GM21786 (cell line): Measurements from ENCODE around the gene WDR53.
"Not testable (repeated sequence)": the region's sequence is repeated elsewhere in the genome, so short reads cannot be mapped to it uniquely, and the experiment has no call there.

ENCODE experiments used
- ATAC-seq: cut with Tn5 transposase; IDR thresholded peaks from one replicate; pipeline ENCODE4 v1.9.1; 2021; ENCODE audit not compliant: unreplicated experiment

The WDR53 gene

DNA sequence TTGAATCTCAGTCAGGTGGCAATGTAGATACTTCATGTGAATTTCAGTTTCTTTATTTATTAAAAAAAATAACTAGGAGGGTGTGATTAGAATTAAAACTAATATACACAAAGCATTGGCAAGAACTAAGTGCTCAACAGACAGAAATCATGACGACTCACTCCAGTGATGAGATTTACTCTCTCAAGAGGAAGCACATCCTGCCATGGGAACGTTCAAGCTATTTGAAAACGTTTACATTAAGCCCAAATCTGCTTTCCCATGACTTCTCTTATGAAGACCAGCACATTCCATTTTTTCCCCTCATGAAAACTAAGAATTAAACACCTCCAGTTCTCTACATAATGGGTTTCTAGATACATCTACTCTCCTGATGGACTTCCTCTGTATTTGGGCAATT lies 8.5 kb downstream of the WDR53 start:
- ATAC-seq, result no peak

DNA sequence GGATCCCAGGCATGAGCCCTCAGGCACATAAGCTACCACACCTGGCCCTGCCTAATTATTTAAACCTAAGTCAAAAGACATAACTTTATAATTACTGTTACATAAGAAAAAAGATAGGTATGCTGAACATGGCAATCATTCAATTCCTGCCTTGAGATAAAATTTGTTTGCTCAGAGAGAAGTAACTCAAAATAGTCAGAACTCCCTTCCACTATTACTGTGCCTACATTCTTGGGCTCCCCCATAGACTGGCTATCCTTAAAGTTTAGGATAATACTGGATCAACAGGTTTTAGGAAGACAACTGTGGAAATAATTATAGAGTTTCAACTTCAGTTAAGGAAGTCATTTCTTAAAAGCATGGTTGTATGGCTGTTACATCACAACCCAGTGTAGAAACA lies 9.9 kb downstream of the WDR53 start:
- no peak for ATAC-seq

DNA sequence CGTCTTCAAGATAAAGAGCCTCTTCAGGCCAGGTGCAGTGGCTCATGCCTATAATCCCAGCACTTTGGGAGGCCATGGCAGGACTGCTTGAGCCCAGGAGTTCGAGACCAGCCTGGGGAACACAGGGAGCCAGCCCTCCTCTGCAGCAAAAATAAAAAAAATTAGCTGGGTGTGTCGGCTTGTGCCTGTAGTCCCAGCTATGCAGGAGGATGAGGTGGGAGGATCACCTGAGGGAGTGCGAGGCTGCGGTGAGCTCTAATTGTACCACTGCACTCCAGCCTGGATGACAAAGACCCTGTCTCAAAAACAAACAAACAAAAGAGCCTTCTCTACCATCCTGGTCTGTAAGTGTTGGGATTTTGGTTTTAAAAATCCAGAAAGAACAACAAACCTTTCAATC lies 11.1 kb downstream of the WDR53 start:
- no peak for ATAC-seq

DNA sequence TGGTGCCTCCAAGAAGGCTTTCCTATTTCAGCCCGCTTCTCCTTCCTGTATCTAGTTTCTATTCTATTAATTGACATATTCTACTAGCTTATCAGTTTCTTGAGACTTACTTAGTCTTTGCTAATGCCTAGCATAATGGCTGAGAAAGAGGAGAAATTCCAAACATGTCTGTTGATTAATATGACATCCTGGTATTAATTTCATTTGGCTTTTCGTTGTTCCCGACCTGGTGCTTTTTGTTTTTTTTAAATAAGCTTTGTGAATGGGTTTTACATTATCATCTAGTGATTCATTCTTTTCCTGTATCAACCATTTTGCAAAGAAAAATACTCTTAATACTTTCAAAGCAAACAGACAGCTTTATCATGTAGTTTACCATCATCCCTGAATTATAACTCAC lies 13.1 kb downstream of the WDR53 start:
- ATAC-seq, result no peak

DNA sequence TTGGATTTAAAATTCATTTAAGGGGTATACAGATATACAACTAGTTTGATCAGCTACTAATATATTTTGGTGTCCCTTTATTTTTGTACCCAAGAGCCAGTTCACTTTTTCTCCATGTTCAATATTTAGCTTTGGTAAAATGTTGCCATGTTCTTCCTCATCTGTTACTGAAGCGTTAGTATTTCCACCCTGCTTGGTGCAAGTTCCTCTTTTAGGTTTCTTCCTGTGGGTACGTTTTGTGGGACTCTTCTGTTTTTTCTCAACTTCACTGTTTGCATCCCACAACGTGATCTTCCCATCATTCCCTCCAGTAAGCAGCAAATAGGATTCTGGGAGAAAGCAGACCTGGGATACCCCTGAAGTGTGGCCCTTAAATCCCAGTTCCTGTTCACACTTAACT lies 14.1 kb downstream of the WDR53 start:
- ATAC-seq, result no peak

DNA sequence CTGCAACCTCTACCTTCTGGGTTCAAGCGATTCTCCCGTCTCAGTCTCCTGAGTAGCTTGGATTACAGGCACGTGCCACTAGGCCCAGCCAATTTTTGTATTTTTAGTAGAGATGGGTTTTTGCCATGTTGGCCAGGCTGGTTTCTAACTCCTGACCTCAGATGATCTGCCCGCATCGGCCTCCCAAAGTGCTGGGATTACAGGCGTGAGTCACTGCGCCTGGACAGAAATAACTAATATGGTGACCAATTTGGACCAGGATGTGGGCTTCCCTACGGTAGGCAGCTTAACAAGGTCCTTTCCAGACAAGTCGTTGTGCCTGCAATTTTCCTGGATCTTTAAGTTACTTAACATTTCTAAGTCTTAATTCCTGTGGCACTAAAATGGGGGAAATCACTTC lies 14.8 kb downstream of the WDR53 start:
- ATAC-seq, result no peak

DNA sequence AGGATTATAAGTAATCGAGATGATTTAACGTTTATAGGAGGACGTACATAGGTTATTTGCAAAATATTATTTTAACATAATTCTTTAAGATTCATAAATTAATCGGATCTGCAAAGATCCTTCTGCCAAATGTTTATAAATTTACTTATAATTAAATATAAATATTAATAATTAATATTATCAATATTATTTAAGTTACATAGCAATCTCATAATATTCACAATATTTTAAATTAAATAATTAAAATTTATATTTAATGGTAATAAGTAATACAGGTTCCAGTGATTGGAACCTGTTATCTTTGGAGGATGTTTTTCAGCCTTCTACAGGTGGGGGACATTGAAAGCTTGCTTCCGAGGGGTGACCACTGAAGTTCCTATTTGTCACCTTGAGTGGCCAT lies 16.1 kb downstream of the WDR53 start:
- no peak for ATAC-seq

DNA sequence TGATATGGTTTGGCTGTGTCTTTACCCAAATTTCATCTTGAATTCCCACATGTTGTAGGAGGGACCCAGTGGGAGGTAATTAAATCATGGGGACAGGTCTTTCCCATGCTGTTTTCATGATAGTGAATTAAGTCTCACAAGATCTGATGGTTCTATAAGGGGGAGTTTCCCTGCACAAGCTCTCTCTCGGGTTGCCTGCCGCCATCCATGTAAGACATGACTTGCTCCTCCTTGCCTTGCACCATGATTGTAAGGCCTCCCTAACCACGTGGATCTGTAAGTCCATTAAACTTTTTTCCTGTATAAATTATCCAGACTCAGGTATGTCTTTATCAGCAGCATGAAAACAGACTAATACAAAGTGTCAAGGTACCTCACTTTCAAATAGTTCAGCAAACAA lies 18.2 kb downstream of the WDR53 start:
- not testable (repeated sequence) for ATAC-seq

DNA sequence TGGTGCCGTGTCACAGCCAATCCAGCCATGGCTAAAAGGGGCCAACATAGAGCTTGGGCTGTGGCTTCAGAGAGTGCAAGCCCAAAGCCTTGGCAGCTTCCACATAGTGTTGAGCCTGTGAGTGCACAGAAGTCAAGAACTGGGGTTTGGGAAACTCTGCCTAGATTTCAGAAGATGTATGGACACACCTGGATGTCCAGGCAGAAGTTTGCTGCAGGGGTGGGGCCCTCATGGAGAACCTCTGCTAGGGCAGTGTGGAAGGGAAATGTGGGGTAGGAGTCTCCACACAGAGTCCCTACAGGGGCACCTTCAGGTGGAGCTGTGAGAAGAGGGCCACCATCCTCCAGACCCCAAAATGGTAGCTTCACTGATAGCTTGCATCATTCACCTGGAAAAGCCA lies 19.0 kb downstream of the WDR53 start:
- ATAC-seq, result not testable (repeated sequence)

DNA sequence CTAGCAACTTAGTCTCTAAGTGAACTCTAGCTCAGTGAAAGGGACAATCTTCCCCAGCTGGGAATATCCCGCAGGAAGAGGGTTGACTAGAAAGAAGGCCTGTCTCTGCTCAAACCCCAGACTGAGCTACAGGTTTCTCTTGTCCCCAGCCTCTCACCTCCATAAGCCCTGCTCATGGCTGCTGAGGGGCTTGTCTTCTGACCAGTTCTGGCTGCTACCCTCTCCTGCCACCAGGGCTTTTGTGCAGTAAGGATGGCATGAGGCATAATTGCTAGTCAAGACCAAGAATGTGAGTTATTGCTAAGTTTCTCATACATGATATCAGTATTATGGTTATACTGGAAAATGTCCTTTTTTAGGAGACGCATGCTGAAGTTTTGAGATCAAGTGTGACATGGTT lies 21.3 kb downstream of the WDR53 start:
- no peak for ATAC-seq

DNA sequence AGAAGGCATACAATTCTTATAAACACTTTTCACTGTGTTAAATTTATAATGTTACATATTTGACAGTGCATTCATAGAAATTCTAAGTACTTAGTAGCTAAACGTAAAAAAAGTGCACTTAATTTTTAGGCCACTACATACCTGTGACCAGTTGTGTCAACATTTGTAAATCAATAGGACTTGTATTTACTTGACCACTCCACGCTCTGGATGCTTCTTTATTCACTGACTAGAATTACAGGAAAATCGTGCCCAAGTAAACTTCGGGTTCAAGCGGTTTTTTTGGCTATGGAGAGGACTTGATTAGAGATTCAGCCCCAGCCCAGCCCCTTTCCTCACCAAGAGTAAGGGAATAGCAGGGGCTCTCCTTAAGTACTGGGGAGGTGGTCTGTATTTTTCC lies 21.8 kb downstream of the WDR53 start:
- ATAC-seq, result no peak

DNA sequence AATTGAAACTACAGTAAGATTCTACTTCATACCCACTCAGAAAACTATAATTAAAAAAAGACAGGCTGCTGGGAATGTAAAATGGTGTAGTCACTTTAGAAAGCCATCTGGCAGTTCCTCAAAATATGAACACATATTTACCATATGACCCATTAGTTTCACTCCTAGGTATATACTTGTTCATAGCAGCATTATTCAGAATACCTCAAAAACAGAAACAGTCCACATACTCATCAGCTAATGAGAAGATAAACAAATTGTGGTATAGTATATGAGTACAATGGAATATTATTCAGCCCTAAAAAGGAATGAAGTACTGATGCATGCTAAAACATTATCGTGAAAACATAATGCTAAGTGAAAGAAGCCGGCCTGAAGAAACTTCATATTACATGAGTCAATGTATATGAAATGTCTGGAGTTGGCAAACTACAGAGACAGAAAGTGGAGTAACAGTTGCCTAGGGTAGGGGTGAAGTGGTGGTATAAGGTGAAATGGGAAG lies 23.8 kb downstream of the WDR53 start:
- no peak for ATAC-seq

DNA sequence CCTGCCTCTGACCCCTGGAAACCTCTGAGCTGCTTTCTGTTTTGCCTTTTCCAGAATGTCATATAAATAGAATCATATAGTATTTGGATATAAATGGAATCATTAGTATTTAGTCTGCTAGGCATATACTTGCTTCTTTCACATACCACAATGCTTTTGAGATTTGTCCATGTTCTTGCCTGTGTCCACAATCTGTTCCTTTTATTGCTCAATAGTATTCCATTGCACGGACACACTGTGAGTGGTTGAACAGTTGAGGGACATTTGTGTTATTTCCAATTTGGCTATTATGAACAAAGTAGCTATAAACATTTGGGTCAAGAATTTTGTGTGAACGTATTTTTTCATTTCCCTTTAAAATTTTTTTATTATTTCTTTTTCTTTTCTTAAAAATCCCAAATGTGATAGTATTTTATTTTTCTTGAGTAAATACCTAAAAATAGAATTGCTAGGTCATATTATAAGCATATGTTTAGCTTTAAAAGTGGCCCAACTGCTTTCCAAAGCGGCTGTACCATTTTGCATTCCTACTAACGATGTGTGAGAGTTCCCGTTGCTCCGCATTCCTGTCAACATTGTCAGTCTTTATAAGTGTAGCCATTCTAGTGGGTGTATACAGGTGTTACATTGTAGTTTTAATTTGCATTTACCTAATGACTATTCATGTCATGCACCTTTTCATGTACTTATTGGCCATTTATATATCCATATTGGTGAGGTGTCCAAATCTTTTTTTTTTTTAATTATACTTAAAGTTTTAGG lies 26.5 kb downstream of the WDR53 start:
- no peak for ATAC-seq

DNA sequence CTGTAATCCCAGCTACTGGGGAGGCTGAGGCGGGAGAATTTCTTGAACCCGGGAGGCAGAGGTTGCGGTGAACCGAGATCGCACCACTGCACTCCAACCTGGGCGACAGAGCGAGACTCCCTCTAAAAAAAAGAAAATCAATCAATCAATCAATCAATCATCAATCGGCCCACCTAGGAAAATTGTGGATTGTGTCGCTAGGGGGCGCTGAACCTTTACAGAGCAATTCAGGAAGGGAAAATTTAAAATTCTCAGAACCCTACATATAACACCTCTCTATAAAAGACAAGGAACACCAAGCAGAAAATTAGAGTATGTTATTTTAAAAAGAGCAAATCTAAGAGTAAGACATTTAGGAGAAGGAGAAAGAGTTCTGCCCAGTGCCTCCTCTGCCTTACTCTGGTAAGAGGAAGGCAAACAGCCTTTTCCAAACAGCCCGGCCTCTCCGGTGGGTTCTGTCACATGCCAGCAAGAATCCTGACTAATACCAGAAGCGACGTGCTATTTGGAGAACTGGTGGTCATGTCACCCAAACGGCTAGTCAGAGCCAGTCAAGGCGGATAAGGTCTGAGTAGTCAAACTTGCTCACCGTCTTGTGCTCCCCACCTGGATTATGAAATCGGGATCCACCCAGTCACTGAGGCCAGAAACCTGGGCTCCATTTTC lies 30.9 kb downstream of the WDR53 start:
- ATAC-seq, result no peak

DNA sequence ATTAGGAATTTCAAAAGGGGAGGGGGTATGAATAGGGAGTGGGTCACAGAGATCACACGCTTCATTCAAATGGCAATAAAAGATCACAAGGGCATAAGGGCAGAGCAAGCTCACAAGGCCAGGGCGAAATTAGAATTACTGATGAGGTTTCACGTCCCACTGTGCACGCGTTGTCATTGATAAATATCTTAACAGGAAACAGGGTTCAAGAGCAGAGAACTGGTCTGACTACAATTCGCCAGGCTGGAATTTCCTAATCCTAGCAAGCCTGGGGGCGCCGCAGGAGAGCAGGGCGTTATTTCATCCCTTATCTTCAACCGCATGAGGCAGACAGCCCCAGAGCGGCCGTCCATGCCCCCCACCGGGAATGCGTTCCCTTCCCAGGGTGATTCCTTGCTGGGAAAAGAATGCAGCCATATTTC lies 35.1 kb downstream of the WDR53 start:
- ATAC-seq, result no peak

DNA sequence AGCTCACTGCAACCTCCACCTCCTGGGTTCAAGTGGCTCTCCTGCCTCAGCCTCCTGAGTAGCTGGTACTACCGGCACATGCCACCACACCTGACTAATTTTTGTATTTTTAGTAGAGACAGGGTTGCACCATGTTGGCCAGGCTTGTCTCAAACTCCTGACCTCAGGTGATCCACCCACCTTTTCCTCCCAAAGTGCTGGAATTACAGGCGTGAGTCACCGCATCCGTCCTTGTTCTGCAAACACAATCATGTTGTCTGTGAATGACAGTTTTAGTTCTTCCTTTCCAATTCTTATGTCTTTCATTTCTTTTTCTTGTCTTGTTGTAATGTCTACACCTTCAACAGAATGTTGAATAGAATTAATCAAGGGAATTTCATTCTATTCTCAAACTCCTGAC lies 36.9 kb downstream of the WDR53 start:
- no peak for ATAC-seq

DNA sequence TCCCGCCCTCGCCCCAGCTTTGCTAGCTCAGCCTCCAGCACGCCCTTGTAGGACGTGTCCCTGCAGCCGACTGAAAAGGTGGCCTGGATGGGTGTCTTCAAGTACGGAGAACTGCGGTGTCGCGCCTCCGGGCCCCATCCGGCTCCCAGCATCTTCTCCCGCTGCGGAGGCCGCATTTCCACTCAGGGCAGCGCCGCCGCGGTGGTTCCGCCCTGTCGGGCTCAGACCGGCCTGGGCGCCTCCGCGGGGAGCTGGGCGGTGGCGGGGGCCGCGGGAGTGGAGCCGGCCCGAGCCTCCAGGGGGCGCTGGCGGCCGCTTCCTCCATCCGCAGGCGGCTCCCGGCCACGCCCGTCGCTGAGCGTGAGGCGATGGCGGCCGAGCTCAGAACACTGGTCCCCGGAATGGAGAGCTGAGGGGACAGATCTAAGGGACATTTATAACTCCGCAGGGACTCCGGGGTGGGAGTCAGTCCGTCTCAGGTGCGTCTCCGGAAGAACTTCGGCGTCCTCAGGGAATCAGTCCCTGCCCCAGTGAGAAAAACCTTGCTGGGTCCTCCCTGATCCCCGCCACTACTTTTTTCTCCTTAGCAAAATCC lies 39.6 kb downstream of the WDR53 start:
- peak; percentile 60 for ATAC-seq

DNA sequence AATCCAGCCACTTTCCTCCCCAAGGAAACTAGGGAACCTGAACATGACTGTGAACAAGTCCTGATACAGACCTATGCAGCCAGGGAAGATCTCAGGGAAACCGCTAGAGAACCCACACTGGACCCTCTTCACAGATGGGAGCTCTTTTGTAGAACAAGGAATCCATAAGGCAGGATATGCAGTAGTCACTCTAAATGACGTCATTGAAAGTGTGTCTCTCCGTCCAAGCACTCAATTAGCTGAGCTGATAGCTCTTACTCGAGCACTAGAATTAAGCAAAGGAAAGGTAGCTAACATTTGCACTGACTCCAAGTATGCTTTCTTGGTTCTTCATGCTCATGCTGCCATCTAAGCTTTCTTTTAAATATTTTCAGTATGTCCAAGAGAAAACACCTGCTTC lies 43.2 kb downstream of the WDR53 start:
- ATAC-seq, result no peak

DNA sequence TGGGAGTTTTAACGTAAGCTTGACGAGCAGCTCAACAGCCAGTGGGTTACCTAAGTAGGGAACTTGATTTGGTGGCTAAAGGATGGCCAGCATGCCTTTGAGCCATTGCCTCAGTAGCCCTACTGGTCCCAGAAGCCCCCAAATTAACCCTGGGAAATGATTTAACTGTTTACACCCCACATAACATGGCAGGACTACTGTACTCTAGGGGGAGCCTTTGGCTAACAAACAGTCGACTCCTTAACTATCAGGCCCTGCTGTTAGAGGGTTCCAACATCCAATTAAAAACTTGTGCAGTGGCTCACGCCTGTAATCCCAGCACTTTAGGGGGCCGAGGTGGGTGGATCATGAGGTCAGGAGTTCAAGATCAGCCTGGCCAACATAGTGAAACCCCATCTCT lies 43.8 kb downstream of the WDR53 start:
- ATAC-seq, result no peak

DNA sequence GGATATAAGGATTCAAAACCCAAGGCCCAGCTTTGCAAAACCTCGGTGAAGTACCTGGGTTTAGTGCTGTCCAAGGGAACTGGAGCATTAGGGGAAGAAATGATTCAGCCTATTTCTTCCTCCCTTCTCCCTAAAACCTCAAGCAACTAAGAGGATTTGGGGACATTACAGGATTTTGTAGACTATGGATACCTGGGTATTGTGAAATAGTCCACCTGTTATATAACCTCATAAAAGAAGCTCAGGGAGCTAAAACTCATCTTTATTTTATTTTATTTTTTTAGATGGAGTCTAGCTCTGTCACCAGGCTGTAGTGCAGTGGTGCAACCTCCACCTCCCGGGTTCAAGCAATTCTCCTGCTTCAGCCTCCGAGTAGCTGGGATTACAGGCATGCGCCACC lies 44.5 kb downstream of the WDR53 start:
- no peak for ATAC-seq

DNA sequence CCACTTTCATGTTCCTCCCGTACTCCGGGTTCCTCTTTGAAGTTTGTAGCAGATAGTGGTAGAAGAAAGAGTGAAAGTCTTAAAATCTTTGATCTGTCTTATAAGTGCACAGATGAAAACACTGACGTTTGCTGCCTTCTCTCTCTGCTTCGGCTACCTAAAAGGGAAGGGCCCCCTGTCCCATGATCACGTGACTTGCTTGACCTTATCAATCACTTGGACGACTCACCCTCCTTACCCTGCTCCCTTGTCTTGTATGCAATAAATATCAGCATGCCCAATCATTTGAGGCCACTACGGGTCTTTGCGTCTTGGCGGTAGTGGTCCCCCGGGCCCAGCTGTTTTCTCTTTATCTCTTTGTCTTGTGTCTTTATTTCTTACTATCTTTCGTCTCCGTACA lies 47.1 kb downstream of the WDR53 start:
- not testable (repeated sequence) for ATAC-seq

DNA sequence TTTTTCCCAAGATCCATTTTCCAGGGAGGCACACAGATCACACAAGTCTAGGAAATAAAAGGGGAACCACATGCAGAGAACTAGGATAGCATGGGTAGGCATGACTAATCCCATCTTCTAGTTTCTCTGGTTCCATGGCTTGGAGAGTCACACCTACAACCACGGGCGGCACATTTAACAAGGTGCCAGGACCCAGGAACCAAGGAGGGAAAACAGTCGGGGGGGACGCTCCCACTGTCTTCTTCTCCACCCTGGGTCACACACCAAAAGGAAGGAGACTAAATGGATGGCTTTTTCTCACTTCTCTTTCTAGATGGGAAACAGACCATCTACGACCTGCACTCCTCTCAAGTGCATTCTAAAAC lies 48.7 kb downstream of the WDR53 start:
- ATAC-seq, result no peak
